ENCODE results near the gene PRPF19. TPM values are rescaled to one million over a fixed set of nuclear protein-coding genes. Genes with fewer than 3 reads are reported as not detected.

Gene PRPF19
- total RNA-seq, 1 donor from 2014 or later, result 61.9 TPM

- no peaks in the 10 kb centered on the region for H3K27me3 ChIP-seq (ENCODE audit: insufficient read depth, low read length)
- H3K27ac ChIP-seq (ENCODE audit: low read depth, low read length), result no peak overlapping the region
- TF ChIP-seq CTCF (IDR thresholded peaks at IDR 0.05; ENCODE audit: insufficient read depth, low read depth, low read length), result no peak
- no peak for TF ChIP-seq EZH2 (IDR thresholded peaks at IDR 0.05; ENCODE audit: insufficient read depth, low read length)
- no peak overlapping the region for H3K4me3 ChIP-seq (ENCODE audit: insufficient read depth, low read depth, low read length)
- H3K4me1 ChIP-seq (ENCODE audit: insufficient read depth, low read length), result peaks cover 19% of the 10 kb centered on the region
- no peak overlapping the region for H3K27ac Mint-ChIP-seq (ENCODE audit: unreplicated experiment)
- no peaks in the 10 kb centered on the region for H3K9me3 Mint-ChIP-seq (ENCODE audit: unreplicated experiment)
- peaks cover 4% of the 10 kb centered on the region for H3K79me2 ChIP-seq (ENCODE audit: insufficient read depth, low read length)
- FAIRE-seq (no peak), DNase-seq (ENCODE audit: low read depth) (no peak)
- H3K27me3 Mint-ChIP-seq (ENCODE audit: low read depth, unreplicated experiment), result no peaks in the 10 kb centered on the region
- no peak overlapping the region for H3K4me3 Mint-ChIP-seq (ENCODE audit: unreplicated experiment)
- H4K20me1 ChIP-seq (ENCODE audit: insufficient read depth, low read length), result peaks cover 24% of the 10 kb centered on the region
- peaks cover 21% of the 10 kb centered on the region for H3K36me3 Mint-ChIP-seq (ENCODE audit: low read depth, unreplicated experiment)
- no peak overlapping the region for H3K4me2 ChIP-seq (ENCODE audit: low read length)
- H2AFZ ChIP-seq (ENCODE audit: low read depth, low read length), result no peak overlapping the region
- H3K4me1 Mint-ChIP-seq (ENCODE audit: low read depth, unreplicated experiment), result peaks cover 8% of the 10 kb centered on the region
- no peak overlapping the region for H3K9ac ChIP-seq (ENCODE audit: low read length)
- H3K9me3 ChIP-seq (ENCODE audit: insufficient read depth, low read depth, low read length), result no peaks in the 10 kb centered on the region
- peaks cover 3% of the 10 kb centered on the region for H3K36me3 ChIP-seq (ENCODE audit: insufficient read depth, low read length)
Measured at GRCh38 chr11:60928563-60929001, 22.2 kb upstream of the PRPF19 start.

GRCh38 chr11:60927600-60927999 lies 21.2 kb upstream of the PRPF19 start:
- Histone ChIP-seq H4K20me1 (ENCODE audit: insufficient read depth, low read length) (peaks cover 24% of the 10 kb centered on the region), H3K79me2 (ENCODE audit: insufficient read depth, low read length) (peaks cover 4% of the 10 kb centered on the region), H3K9ac (ENCODE audit: low read length) (no peak overlapping the region), H3K36me3 (ENCODE audit: insufficient read depth, low read length) (peaks cover 3% of the 10 kb centered on the region), H3K4me1 (ENCODE audit: insufficient read depth, low read length) (peaks cover 19% of the 10 kb centered on the region), H3K4me3 (ENCODE audit: insufficient read depth, low read depth, low read length) (no peak overlapping the region), H2AFZ (ENCODE audit: low read depth, low read length) (no peak overlapping the region), H3K4me2 (ENCODE audit: low read length) (no peak overlapping the region), H3K27me3 (ENCODE audit: insufficient read depth, low read length) (no peaks in the 10 kb centered on the region), H3K9me3 (ENCODE audit: insufficient read depth, low read depth, low read length) (no peaks in the 10 kb centered on the region), H3K27ac (ENCODE audit: low read depth, low read length) (no peak overlapping the region)
- no peak overlapping the region for H3K27ac Mint-ChIP-seq (ENCODE audit: unreplicated experiment)
- FAIRE-seq, result no peak
- H3K4me1 Mint-ChIP-seq (ENCODE audit: low read depth, unreplicated experiment), result peaks cover 8% of the 10 kb centered on the region
- H3K27me3 Mint-ChIP-seq (ENCODE audit: low read depth, unreplicated experiment), result no peaks in the 10 kb centered on the region
- no peak for DNase-seq (ENCODE audit: low read depth)
- TF ChIP-seq EZH2 (IDR thresholded peaks at IDR 0.05; ENCODE audit: insufficient read depth, low read length) (no peak), CTCF (IDR thresholded peaks at IDR 0.05; ENCODE audit: insufficient read depth, low read depth, low read length) (no peak)
- no peaks in the 10 kb centered on the region for H3K9me3 Mint-ChIP-seq (ENCODE audit: unreplicated experiment)
- H3K36me3 Mint-ChIP-seq (ENCODE audit: low read depth, unreplicated experiment), result peaks cover 21% of the 10 kb centered on the region
- no peak overlapping the region for H3K4me3 Mint-ChIP-seq (ENCODE audit: unreplicated experiment)

- no peaks in the 10 kb centered on the region for H3K9me3 ChIP-seq (ENCODE audit: insufficient read depth, low read depth, low read length)
- DNase-seq (ENCODE audit: low read depth) (no peak), FAIRE-seq (no peak)
- H3K4me1 ChIP-seq (ENCODE audit: insufficient read depth, low read length), result peaks cover 19% of the 10 kb centered on the region
- no peak overlapping the region for H2AFZ ChIP-seq (ENCODE audit: low read depth, low read length)
- H3K27ac ChIP-seq (ENCODE audit: low read depth, low read length), result no peak overlapping the region
- Mint-ChIP-seq H3K4me3 (ENCODE audit: unreplicated experiment) (no peak overlapping the region), H3K4me1 (ENCODE audit: low read depth, unreplicated experiment) (peaks cover 8% of the 10 kb centered on the region), H3K36me3 (ENCODE audit: low read depth, unreplicated experiment) (peaks cover 25% of the 10 kb centered on the region), H3K27ac (ENCODE audit: unreplicated experiment) (no peak overlapping the region), H3K27me3 (ENCODE audit: low read depth, unreplicated experiment) (no peaks in the 10 kb centered on the region), H3K9me3 (ENCODE audit: unreplicated experiment) (no peaks in the 10 kb centered on the region)
- no peaks in the 10 kb centered on the region for H3K27me3 ChIP-seq (ENCODE audit: insufficient read depth, low read length)
- H3K9ac ChIP-seq (ENCODE audit: low read length), result no peak overlapping the region
- H3K4me3 ChIP-seq (ENCODE audit: insufficient read depth, low read depth, low read length), result no peak overlapping the region
- no peak overlapping the region for H3K4me2 ChIP-seq (ENCODE audit: low read length)
- peaks cover 3% of the 10 kb centered on the region for H3K36me3 ChIP-seq (ENCODE audit: insufficient read depth, low read length)
- TF ChIP-seq EZH2 (IDR thresholded peaks at IDR 0.05; ENCODE audit: insufficient read depth, low read length) (no peak), CTCF (IDR thresholded peaks at IDR 0.05; ENCODE audit: insufficient read depth, low read depth, low read length) (no peak)
- H3K79me2 ChIP-seq (ENCODE audit: insufficient read depth, low read length), result peaks cover 4% of the 10 kb centered on the region
- H4K20me1 ChIP-seq (ENCODE audit: insufficient read depth, low read length), result peaks cover 24% of the 10 kb centered on the region
Measured at GRCh38 chr11:60927061-60927592, 20.7 kb upstream of the PRPF19 start.

Measured in astrocyte (in vitro differentiated cells and primary cell).